Liver (tissue), 9 donors: Measurements from ENCODE around the gene AMER1. TPM values are rescaled to one million over a fixed set of nuclear protein-coding genes. Genes with fewer than 3 reads are reported as not detected.

Source experiments
- DNase-seq: peaks from one replicate; pipeline ENCODE4 v3.0.0-alpha.2; 2017; ENCODE audit warnings: low spot score
- H3K27ac ChIP-seq, 2 donors: one replicate each; pipeline ENCODE4 v1.7.0; 2013; ENCODE audit warnings: inconsistent platforms in 2 of 2, low read length in 2 of 2, control low read depth in 1 of 2, low read depth in 1 of 2, mild to moderate bottlenecking in 1 of 2
- H3K27me3 ChIP-seq, 4 donors: one replicate each; pipeline versions ENCODE4 v1.6.1 to v1.7.0; 2013; ENCODE audit warnings: low read length in 3 of 4, inconsistent platforms in 1 of 4, mild to moderate bottlenecking in 1 of 4, moderate library complexity in 1 of 4; ENCODE audit not compliant: control insufficient read depth in 4 of 4, insufficient read depth in 4 of 4
- H3K36me3 ChIP-seq, 4 donors: one replicate each; pipeline versions ENCODE4 v1.6.1 to v1.7.0; 2013; ENCODE audit warnings: low read length in 3 of 4, mild to moderate bottlenecking in 3 of 4, low read depth in 1 of 4, moderate library complexity in 1 of 4; ENCODE audit not compliant: control insufficient read depth in 4 of 4, insufficient read depth in 3 of 4
- H3K4me1 ChIP-seq, 4 donors: one replicate each; pipeline versions ENCODE4 v1.6.1 to v1.7.0; 2013; ENCODE audit warnings: low read length in 3 of 4, mild to moderate bottlenecking in 3 of 4, moderate library complexity in 1 of 4; ENCODE audit not compliant: control insufficient read depth in 4 of 4, insufficient read depth in 4 of 4
- H3K4me3 ChIP-seq, 3 donors: one replicate each; pipeline versions ENCODE4 v1.6.1 to v1.7.0; 2013; ENCODE audit warnings: low read length in 3 of 3, control low read depth in 1 of 3, low read depth in 1 of 3, mild to moderate bottlenecking in 1 of 3
- H3K9ac ChIP-seq, 2 donors: one replicate each; pipeline ENCODE4 v1.7.0; 2013; ENCODE audit warnings: low read length in 2 of 2, mild to moderate bottlenecking in 2 of 2, moderate library complexity in 2 of 2, control low read depth in 1 of 2, low read depth in 1 of 2
- H3K9me3 ChIP-seq, 4 donors: one replicate each; pipeline versions ENCODE4 v1.6.1 to v1.7.0; 2013; ENCODE audit warnings: low read length in 3 of 4; ENCODE audit not compliant: control insufficient read depth in 4 of 4
- CTCF ChIP-seq: fragments of 150-350 bp; IDR thresholded peaks from 2 replicates; pipeline ENCODE4 v1.5.1; 2017; ENCODE audit warnings: improper control_type of control experiment, low read depth, low read length; ENCODE audit not compliant: missing input control
- EGR1 ChIP-seq, 2 donors: IDR thresholded peaks; 2 replicates each; pipeline ENCODE4 v1.6.1; 2016 to 2018; ENCODE audit warnings: antibody characterized with exemption in 2 of 2, low read depth in 2 of 2
- FOXA1 ChIP-seq: IDR thresholded peaks from 2 replicates; pipeline ENCODE4 v1.6.1; 2016; ENCODE audit warnings: antibody characterized with exemption
- FOXA2 ChIP-seq: IDR thresholded peaks from 2 replicates; pipeline ENCODE4 v1.6.1; 2016; ENCODE audit warnings: antibody characterized with exemption
- GABPA ChIP-seq, 2 donors: IDR thresholded peaks in 1 of 2; conservative IDR thresholded peaks in 1 of 2; 2 replicates each; pipeline ENCODE4 v1.6.1; 2016; ENCODE audit warnings: antibody characterized with exemption in 2 of 2, mild to moderate bottlenecking in 1 of 2, moderate library complexity in 1 of 2
- HNF4A ChIP-seq, 2 donors: conservative IDR thresholded peaks; 2 replicates each; pipeline ENCODE4 v1.6.1; 2016; ENCODE audit warnings: antibody characterized with exemption in 2 of 2, mild to moderate bottlenecking in 2 of 2
- HNF4G ChIP-seq: IDR thresholded peaks from 2 replicates; pipeline ENCODE4 v1.6.1; 2016; ENCODE audit warnings: antibody characterized with exemption
- MAX ChIP-seq: IDR thresholded peaks from 2 replicates; pipeline ENCODE4 v1.6.1; 2016; ENCODE audit warnings: antibody characterized with exemption
- NR2F2 ChIP-seq: IDR thresholded peaks from 2 replicates; pipeline ENCODE4 v1.6.1; 2016; ENCODE audit warnings: antibody characterized with exemption
- RXRA ChIP-seq, 2 donors: IDR thresholded peaks; 2 replicates each; pipeline ENCODE4 v1.6.1; 2017 to 2018; ENCODE audit warnings: antibody characterized with exemption in 2 of 2, mild to moderate bottlenecking in 1 of 2
- TAF1 ChIP-seq: conservative IDR thresholded peaks from 2 replicates; pipeline ENCODE4 v1.6.1; 2016; ENCODE audit warnings: antibody characterized with exemption, mild to moderate bottlenecking
- YY1 ChIP-seq: IDR thresholded peaks from 2 replicates; pipeline ENCODE4 v1.6.1; 2016; ENCODE audit warnings: antibody characterized with exemption, mild to moderate bottlenecking
- WGBS: extraction: QIAGEN DNeasy Blood & Tissue Kit; methylation state at CpG from one replicate; pipeline ENCODE4 v1.1.7; 2013; 5-methylcytosine and 5-hydroxymethylcytosine counted together
- polyA plus RNA-seq, 2 donors: library from polyadenylated mRNA; stranded (reverse) in 1 of 2; unstranded in 1 of 2; fragments of 200-250 nt in 1 of 2; fragments of >200 nt in 1 of 2; fragmentation: Nextera tagmentation in 1 of 2; extraction: Ambion mirVana in 1 of 2; gene quantifications; one replicate each; pipeline versions ENCODE4 v1.2.1 to v1.2.3, GENCODE V29; 2013 to 2015
- total RNA-seq, 2 donors: library from RNA; depleted of rRNA; stranded (reverse); fragments of >200 nt; gene quantifications; one replicate each; pipeline ENCODE4 v1.2.3, GENCODE V29; 2014
- TF ChIP-seq, protein P1 (sequence below): IDR thresholded peaks from 2 replicates; pipeline ENCODE4 v1.6.1; 2016; ENCODE audit warnings: antibody characterized with exemption
- donor health status: healthy.
- donor health status: healthy.
- donor health status: healthy.
- donor health status: healthy.
- donor health status: healthy.

AMER1 gene
- total and polyA plus RNA-seq, 4 donors = 0.40 to 5.2 (median 2.0) TPM

DNA sequence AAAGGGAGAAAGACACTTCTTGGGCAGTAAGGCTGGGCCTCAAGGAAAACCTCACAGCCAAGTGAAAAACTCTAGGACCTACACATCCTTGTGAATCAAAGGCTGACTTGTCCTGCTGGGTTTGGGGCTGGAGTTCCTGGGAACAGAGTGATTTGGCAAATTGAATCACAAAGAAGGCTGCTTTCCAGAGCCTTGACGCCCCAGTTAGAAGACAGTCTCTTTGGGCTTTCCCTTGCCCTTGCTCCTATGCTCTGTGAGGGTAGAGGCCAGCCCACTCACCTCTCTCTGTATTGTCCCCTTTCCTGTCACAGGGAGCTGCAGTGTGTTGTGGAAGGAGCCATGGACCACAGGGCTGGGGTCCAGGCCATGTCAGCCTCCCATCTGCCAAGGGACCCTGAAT lies 9.6 kb downstream of the AMER1 start:
- Histone ChIP-seq H3K9me3 (no peaks in the 10 kb centered on the region), H3K4me3 (no peak overlapping the region), H3K4me1 (peaks cover 0 to 10% (median 4%) of the 10 kb centered on the region in 4 donors), H3K27me3 (no peaks in the 10 kb centered on the region), H3K36me3 (peaks cover 0 to 17% (median 6%) of the 10 kb centered on the region in 4 donors), H3K27ac (no peak overlapping the region), H3K9ac (no peak overlapping the region)
- DNase-seq = no peak
- TF ChIP-seq FOXA2 = no peak
- TF ChIP-seq, protein P1, sequence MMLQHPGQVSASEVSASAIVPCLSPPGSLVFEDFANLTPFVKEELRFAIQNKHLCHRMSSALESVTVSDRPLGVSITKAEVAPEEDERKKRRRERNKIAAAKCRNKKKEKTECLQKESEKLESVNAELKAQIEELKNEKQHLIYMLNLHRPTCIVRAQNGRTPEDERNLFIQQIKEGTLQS = no peak
- no peak for TF ChIP-seq HNF4G
- TF ChIP-seq TAF1 = no peak
- no peak for TF ChIP-seq CTCF
- no peak for TF ChIP-seq RXRA (IDR thresholded peaks at IDR 0.05)
- TF ChIP-seq NR2F2 = no peak
- TF ChIP-seq HNF4A (conservative IDR thresholded peaks at IDR 0.05) = no peak
- TF ChIP-seq FOXA1 = no peak
- 92% methylated on average over 1 of the region's 1 CpG for WGBS

GRCh38 chrX:64192673-64193072 lies 12.8 kb downstream of the AMER1 start:
- Histone ChIP-seq H3K9ac (no peak overlapping the region), H3K36me3 (peaks cover 3 to 19% (median 9%) of the 10 kb centered on the region in 4 donors), H3K4me1 (no peaks in the 10 kb centered on the region), H3K27me3 (no peaks in the 10 kb centered on the region), H3K9me3 (no peaks in the 10 kb centered on the region), H3K4me3 (no peak overlapping the region), H3K27ac (no peak overlapping the region)
- 92% methylated on average over 5 of the region's 5 CpGs for WGBS
- DNase-seq = no peak
- no peak for TF ChIP-seq EGR1 (IDR thresholded peaks at IDR 0.05; ENCODE audit: low read depth in 2 of 2)

DNA sequence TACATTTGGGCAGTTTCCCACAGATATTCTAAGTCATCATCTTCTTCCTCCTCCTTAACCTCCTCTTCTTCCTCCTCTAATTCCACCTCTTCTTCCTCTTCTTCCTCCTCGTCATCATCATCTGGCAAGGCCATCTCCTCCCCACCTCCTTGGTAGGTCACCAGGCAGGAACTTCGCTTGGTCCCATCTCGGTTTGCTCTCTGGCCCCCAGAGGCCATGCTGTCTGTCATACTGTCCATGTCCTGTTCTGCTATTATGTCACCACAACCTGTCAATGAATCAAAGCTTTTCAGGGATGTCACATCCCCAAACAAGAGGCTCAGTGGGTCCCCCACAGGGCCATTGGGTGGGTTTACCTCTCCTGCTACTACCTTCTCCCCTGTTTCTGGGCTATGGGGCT lies 13.5 kb downstream of the AMER1 start:
- no peak overlapping the region for H3K27ac ChIP-seq
- no peaks in the 10 kb centered on the region for H3K27me3 ChIP-seq
- no peak overlapping the region for H3K4me3 ChIP-seq
- peaks cover 3 to 19% (median 10%) of the 10 kb centered on the region in 4 donors for H3K36me3 ChIP-seq
- TF ChIP-seq HNF4G (no peak), CTCF (no peak), FOXA1 (no peak), YY1 (no peak), EGR1 (IDR thresholded peaks at IDR 0.05; ENCODE audit: low read depth in 2 of 2) (no peak), RXRA (IDR thresholded peaks at IDR 0.05) (no peak), MAX (no peak), HNF4A (conservative IDR thresholded peaks at IDR 0.05) (no peak), FOXA2 (no peak), TAF1 (no peak), GABPA (IDR thresholded peaks at IDR 0.05 in 1 of 2, conservative IDR thresholded peaks at IDR 0.05 in 1 of 2) (no peak)
- no peak for DNase-seq
- H3K9me3 ChIP-seq = no peaks in the 10 kb centered on the region
- WGBS = 99% methylated on average over 3 of the region's 3 CpGs
- H3K4me1 ChIP-seq = no peaks in the 10 kb centered on the region
- H3K9ac ChIP-seq = no peak overlapping the region
